HepG2 (cell line): ENCODE data around the gene CKS1B. TPM values are rescaled to one million over a fixed set of nuclear protein-coding genes. Genes with fewer than 3 reads are reported as not detected.

ENCODE experiments used
- CERS6 ChIP-seq: sonication (generic); formaldehyde crosslinking; IDR thresholded peaks from 2 replicates; pipeline ENCODE4 v1.5.0; 2020; ENCODE audit warnings: missing genetic modification reagents
- FUBP1 ChIP-seq: sonication (generic); formaldehyde crosslinking; IDR thresholded peaks from 2 replicates; pipeline ENCODE4 v1.5.1; 2020; ENCODE audit warnings: missing genetic modification reagents, mild to moderate bottlenecking, borderline replicate concordance
- GLMP ChIP-seq: sonication (generic); formaldehyde crosslinking; IDR thresholded peaks from 2 replicates; pipeline ENCODE4 v1.9.0; 2021; ENCODE audit warnings: missing genetic modification reagents, mild to moderate bottlenecking, borderline replicate concordance
- GTF2F1 ChIP-seq: fragments of 150-350 bp; IDR thresholded peaks from 2 replicates; pipeline ENCODE4 v1.6.1; 2014; ENCODE audit warnings: low read length
- HMGXB3 ChIP-seq: sonication (generic); formaldehyde crosslinking; IDR thresholded peaks from 2 replicates; pipeline ENCODE4 v1.4.0; 2020; ENCODE audit warnings: missing genetic modification reagents, borderline replicate concordance
- LCORL ChIP-seq, 2 experiments: fragments of 450-650 bp in 1 of 2; sonication (generic) in 1 of 2; formaldehyde crosslinking in 1 of 2; IDR thresholded peaks; 2 replicates each; pipeline versions ENCODE4 v1.5.0 to v1.6.1; 2017 to 2020; ENCODE audit warnings: antibody characterized with exemption in 1 of 2, missing genetic modification reagents in 1 of 2
- NFE2 ChIP-seq: sonication (generic); formaldehyde crosslinking; IDR thresholded peaks from 2 replicates; pipeline ENCODE4 v1.4.0; 2020; ENCODE audit warnings: missing genetic modification reagents
- NFE2L2 ChIP-seq: fragments of 150-350 bp; IDR thresholded peaks from 2 replicates; pipeline ENCODE4 v1.6.1; 2014; ENCODE audit warnings: low read length
- NONO ChIP-seq, 2 experiments: fragments of 450-650 bp in 1 of 2; sonication (generic) in 1 of 2; formaldehyde crosslinking in 1 of 2; IDR thresholded peaks in 1 of 2; conservative IDR thresholded peaks in 1 of 2; 2 replicates each; pipeline versions ENCODE4 v1.6.1 to v1.8.0; 2017 to 2022; ENCODE audit warnings: mild to moderate bottlenecking in 1 of 2, missing genetic modification reagents in 1 of 2, moderate library complexity in 1 of 2
- PAWR ChIP-seq: sonication (generic); formaldehyde crosslinking; IDR thresholded peaks from 2 replicates; pipeline ENCODE4 v1.4.0; 2020; ENCODE audit warnings: missing genetic modification reagents, mild to moderate bottlenecking, borderline replicate concordance
- SMAD3 ChIP-seq: sonication (generic); formaldehyde crosslinking; IDR thresholded peaks from 2 replicates; pipeline ENCODE4 v1.4.0; 2020; ENCODE audit warnings: missing genetic modification reagents
- TOE1 ChIP-seq: sonication (generic); formaldehyde crosslinking; IDR thresholded peaks from 2 replicates; pipeline ENCODE4 v1.4.0; 2020; ENCODE audit warnings: mild to moderate bottlenecking, missing genetic modification reagents
- ZFAT ChIP-seq: sonication (generic); formaldehyde crosslinking; conservative IDR thresholded peaks from 2 replicates; pipeline ENCODE4 v1.8.1; 2023; ENCODE audit warnings: missing genetic modification reagents, inconsistent platforms
- ZIK1 ChIP-seq: sonication (generic); formaldehyde crosslinking; IDR thresholded peaks from 2 replicates; pipeline ENCODE4 v1.5.0; 2020; ENCODE audit warnings: mild to moderate bottlenecking, low read depth, missing genetic modification reagents, borderline replicate concordance
- ZNF333 ChIP-seq: sonication (generic); formaldehyde crosslinking; IDR thresholded peaks from 2 replicates; pipeline ENCODE4 v1.4.0; 2020; ENCODE audit warnings: mild to moderate bottlenecking, missing genetic modification reagents, borderline replicate concordance
- ZNF598 ChIP-seq: sonication (generic); formaldehyde crosslinking; IDR thresholded peaks from 2 replicates; pipeline ENCODE4 v1.5.1; 2020; ENCODE audit warnings: mild to moderate bottlenecking, missing genetic modification reagents, borderline replicate concordance
- ZNF777 ChIP-seq: sonication (generic); formaldehyde crosslinking; IDR thresholded peaks from 2 replicates; pipeline ENCODE4 v1.4.0; 2020; ENCODE audit warnings: missing genetic modification reagents
- ZNF788 ChIP-seq: sonication (generic); formaldehyde crosslinking; IDR thresholded peaks from 2 replicates; pipeline ENCODE4 v1.5.0; 2020; ENCODE audit warnings: mild to moderate bottlenecking, missing genetic modification reagents, borderline replicate concordance
- ZSCAN9 ChIP-seq: IDR thresholded peaks from 2 replicates; pipeline ENCODE4 v1.6.1; 2016; ENCODE audit warnings: borderline replicate concordance
- polyA plus RNA-seq, 8 experiments: library from polyadenylated mRNA; depleted of rRNA in 3 of 8; stranded (reverse) in 7 of 8; unstranded in 1 of 8; fragments of >200 nt; fragmentation: Illumina TruSeq in 4 of 8; extraction: Trizol in 4 of 8; gene quantifications; 2 replicates each; pipeline versions ENCODE4 v1.2.1 to v1.2.3, GENCODE V29; 2011 to 2016; ENCODE audit warnings: low read depth in 4 of 8, missing spikeins in 1 of 8, mixed read lengths in 1 of 8; ENCODE audit not compliant: insufficient read depth in 1 of 8
- total RNA-seq, 5 experiments: library from RNA; depleted of rRNA; stranded (reverse); fragments of >200 nt; fragmentation: Illumina TruSeq; extraction: Trizol; gene quantifications; 2 replicates each; pipeline ENCODE4 v1.2.3, GENCODE V29; 2016; ENCODE audit warnings: low read depth in 1 of 5

CKS1B gene
- total and polyA plus RNA-seq, 2 of the 13 experiments (the other 11 are each of a cell fraction or from before 2014, with no cell fraction given) = 217 to 222 TPM

- peak; percentile 40; the same call in 1 of the 2 replicates for TF ChIP-seq GTF2F1
- TF ChIP-seq ZNF788 (CRISPR knock-in tag) = peak; percentile 73; the same call in 1 of the 2 replicates
- TF ChIP-seq GLMP (CRISPR knock-in tag) = no peak
- TF ChIP-seq SMAD3 (CRISPR knock-in tag) = no peak
- no peak; the same call in 1 of the 2 replicates for TF ChIP-seq ZSCAN9 (CRISPR knock-in tag)
- no peak for TF ChIP-seq ZFAT
- TF ChIP-seq ZNF598 (CRISPR knock-in tag) = no peak
- TF ChIP-seq CERS6 (CRISPR knock-in tag) = no peak
- TF ChIP-seq ZNF333 (CRISPR knock-in tag) = no peak
- TF ChIP-seq NONO (IDR thresholded peaks at IDR 0.05) = no peak
- TF ChIP-seq NONO (CRISPR knock-in tag; conservative IDR thresholded peaks at IDR 0.05) = peak; percentile 50; the same call in 1 of the 2 replicates
- no peak for TF ChIP-seq LCORL (IDR thresholded peaks at IDR 0.05)
- TF ChIP-seq LCORL (CRISPR knock-in tag; IDR thresholded peaks at IDR 0.05) = peak; percentile 98
- no peak for TF ChIP-seq TOE1 (CRISPR knock-in tag)
- TF ChIP-seq PAWR (CRISPR knock-in tag) = no peak
- TF ChIP-seq HMGXB3 (CRISPR knock-in tag) = no peak
- TF ChIP-seq NFE2 (CRISPR knock-in tag) = no peak
- TF ChIP-seq NFE2L2 = no peak
- no peak for TF ChIP-seq ZIK1 (CRISPR knock-in tag)
- no peak for TF ChIP-seq FUBP1
- no peak for TF ChIP-seq ZNF777
Measured at GRCh38 chr1:154944401-154945159, 29.9 kb upstream of the CKS1B start (continued).
